ENCODE results near the gene LYSMD1.

DNA sequence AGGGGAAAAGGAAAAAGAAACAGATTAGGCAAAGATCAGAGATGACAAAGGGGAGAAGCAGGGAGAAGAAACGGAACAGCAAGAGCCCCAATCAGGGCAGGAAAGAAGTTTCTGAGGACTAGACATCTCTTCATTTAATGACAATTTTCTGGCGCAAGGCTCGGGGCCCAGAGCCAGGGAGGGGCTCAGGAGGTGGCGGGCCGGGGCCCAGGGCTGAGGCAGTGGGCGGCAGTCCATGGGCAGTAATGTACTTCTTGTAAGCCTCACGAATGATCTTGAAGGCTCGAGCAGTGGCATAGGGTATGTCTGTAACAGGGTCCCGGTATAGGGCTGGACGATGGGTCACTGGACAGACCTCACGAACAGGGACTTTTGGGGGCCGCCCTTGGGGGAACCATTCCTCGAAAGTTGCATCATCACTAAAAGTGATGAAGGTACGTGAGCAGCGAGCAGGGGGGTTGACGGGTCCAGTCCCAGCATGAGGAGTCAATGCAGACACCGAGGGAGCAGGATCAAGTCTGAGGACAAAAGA is 10.9 kb upstream of the LYSMD1 start:
- TF ChIP-seq, protein P1, sequence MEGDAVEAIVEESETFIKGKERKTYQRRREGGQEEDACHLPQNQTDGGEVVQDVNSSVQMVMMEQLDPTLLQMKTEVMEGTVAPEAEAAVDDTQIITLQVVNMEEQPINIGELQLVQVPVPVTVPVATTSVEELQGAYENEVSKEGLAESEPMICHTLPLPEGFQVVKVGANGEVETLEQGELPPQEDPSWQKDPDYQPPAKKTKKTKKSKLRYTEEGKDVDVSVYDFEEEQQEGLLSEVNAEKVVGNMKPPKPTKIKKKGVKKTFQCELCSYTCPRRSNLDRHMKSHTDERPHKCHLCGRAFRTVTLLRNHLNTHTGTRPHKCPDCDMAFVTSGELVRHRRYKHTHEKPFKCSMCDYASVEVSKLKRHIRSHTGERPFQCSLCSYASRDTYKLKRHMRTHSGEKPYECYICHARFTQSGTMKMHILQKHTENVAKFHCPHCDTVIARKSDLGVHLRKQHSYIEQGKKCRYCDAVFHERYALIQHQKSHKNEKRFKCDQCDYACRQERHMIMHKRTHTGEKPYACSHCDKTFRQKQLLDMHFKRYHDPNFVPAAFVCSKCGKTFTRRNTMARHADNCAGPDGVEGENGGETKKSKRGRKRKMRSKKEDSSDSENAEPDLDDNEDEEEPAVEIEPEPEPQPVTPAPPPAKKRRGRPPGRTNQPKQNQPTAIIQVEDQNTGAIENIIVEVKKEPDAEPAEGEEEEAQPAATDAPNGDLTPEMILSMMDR (IDR thresholded peaks at IDR 0.05): no peak
- no peak for TF ChIP-seq POLR2A (IDR thresholded peaks at IDR 0.05)
